HFF-Myc (cell line): Measurements from ENCODE around the gene PAK3.

Experiments used
- DNase-seq: peaks from one replicate; pipeline ENCODE4 v3.0.0-alpha.2; 2011; ENCODE audit warnings: low read depth; ENCODE audit errors: extremely low read depth
- H3K4me3 ChIP-seq: replicated peaks from 2 replicates; pipeline ENCODE4 v1.5.1; 2011; ENCODE audit warnings: low read depth, mild to moderate bottlenecking, control low read depth, low read length
- CTCF ChIP-seq: IDR thresholded peaks from 2 replicates; pipeline ENCODE4 v1.5.1; 2012; ENCODE audit warnings: mild to moderate bottlenecking, low read depth, low read length, control low read depth; ENCODE audit errors: missing control alignments

PAK3 gene

DNA sequence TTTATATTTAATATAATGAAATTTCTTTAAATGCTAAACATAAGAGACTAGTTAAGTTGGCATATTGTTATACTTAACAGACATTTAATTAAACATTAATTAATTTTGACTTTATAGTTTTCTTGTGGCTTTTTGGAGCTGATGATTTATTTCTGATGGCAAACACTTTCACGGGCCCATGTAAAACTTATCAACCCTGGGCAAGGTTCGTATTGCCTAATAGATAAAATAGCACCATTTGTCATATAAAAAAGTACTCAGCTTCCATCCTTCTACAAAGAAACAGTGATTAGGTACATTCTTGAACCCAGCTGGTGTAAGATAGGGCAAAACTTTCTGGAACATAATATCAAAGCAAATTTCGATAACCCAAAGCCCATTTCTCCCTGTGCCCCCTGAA is 63.2 kb downstream of the PAK3 start:
- TF ChIP-seq CTCF = no peak
- no peak overlapping the region for H3K4me3 ChIP-seq
- no peak for DNase-seq

- no peak overlapping the region for H3K4me3 ChIP-seq
- DNase-seq = no peak
- TF ChIP-seq CTCF = no peak
Observed at GRCh38 chrX:111164728-111165127, 68.7 kb downstream of the PAK3 start.

DNA sequence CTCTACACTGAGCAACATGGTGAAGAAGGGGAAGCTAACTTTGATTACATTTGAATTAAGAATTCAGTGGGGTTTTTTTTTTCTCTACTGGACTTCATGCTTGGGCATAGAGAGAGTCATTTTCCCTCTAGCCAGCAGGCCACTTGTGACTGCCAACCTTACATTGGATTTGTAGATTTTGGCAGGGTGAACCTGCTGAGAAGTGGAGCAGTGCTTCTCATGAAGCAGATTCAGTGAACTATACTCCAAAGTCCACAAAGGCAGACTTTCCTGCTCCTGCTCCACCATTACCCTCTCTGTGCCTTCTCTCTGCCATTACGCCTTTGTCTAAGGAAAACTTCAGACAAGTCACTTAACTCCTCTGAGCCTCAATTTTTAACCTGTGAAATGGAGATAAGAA is 69.9 kb downstream of the PAK3 start:
- no peak for DNase-seq
- no peak for TF ChIP-seq CTCF

DNA sequence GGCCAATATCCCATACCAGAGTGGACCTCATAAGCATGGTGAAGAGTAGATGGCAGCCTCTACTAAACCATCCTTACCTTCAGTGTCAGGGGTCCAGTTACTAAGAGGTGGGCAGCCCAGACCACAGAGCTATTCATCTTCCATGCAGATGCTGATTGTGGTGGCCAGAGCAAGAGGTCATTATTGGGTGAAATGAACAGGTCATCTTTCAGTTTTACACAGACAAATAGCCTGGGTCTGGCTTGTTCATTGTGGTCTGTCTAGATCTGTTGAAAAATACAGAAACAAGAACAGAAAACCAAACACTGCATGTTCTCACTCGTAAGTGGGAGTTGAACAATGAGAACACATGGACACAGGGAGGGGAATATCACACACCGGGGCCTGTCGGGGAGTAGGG is 71.3 kb downstream of the PAK3 start:
- TF ChIP-seq CTCF = no peak
- H3K4me3 ChIP-seq = no peak overlapping the region
- DNase-seq = no peak

More for the DNA sequence above, 69.9 kb downstream of the PAK3 start:
- no peak overlapping the region for H3K4me3 ChIP-seq

DNA sequence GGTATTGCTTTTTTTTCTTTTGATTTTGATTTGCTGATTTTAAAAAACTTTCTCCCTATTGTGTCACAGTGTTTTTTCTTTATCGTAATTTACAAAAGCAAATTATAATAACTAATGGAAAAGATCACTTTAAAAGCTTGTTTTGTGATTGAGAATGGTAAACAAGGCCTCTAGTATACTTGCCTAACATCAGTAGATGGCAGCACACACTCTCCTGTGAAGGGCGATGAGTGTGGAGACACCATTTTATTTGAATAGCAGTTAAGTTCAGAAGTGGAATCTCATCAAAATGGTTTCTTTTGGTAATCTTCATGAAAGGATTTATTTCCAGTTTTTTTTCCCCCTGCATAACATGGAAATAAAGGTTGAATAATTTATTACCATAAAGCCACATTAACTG is 72.3 kb downstream of the PAK3 start:
- DNase-seq = no peak
- peak; percentile 11 for TF ChIP-seq CTCF

DNA sequence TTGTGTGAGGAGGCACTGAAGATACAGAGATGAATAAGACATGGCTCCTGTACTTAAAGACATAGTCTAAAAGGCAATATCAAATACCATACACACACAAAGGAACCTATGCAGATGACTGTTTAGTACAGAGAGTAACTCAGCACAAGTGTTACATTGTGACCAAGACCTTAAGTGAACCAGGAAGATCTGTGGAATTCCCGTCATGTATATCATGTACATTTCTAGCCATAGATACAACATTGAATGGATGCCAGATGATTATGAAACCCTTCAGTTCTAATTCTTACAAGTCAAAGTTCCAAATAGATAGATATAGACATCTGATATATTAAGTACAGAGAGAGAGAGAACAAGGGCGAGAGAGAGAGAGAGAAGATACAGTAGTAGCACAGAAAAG is 73.2 kb downstream of the PAK3 start:
- TF ChIP-seq CTCF = no peak
- no peak for DNase-seq
- H3K4me3 ChIP-seq = no peak overlapping the region

More for the DNA sequence above, 72.3 kb downstream of the PAK3 start:
- H3K4me3 ChIP-seq = no peak overlapping the region

- no peak for TF ChIP-seq CTCF
- H3K4me3 ChIP-seq = no peak overlapping the region
- no peak for DNase-seq
Observed at GRCh38 chrX:111170017-111170416, 74.0 kb downstream of the PAK3 start.
